ENCODE measurements around the gene REPS1. TPM values are rescaled to one million over a fixed set of nuclear protein-coding genes. Genes with fewer than 3 reads are reported as not detected.

Gene REPS1
- total RNA-seq, 1 experiment from 2014 or later: 65.3 TPM

DNA sequence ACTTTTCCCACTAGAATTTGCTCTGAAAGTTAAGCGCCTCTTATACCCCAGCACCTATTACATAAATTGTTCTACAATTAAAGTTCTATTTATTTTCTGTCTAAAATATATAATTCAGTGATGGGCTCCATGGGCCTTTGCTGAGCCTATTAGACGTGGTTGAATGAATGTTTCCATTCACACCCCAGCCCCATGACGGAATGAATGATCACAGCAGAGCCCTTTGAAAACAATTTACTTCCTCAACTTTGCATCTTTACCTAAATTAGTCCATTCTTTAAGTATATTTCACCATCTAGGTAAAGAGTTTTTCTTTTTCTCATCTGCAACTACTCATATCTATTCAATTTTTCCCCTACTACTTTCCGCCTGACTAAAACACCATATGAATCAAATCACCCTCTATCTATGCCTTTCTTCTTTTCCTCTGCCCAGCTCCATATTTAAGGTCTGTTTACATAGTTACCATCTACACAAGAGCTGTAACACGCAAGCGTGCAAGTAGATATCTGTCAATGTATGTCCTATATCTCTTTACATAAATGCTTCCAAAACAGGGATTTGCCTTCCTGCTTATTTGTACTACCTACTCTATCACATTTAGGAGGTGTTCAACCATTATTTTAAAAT, 122.5 kb downstream of the REPS1 start:
- H3K36me3 Mint-ChIP-seq (ENCODE audit: insufficient read depth, unreplicated experiment): no peaks in the 10 kb centered on the region
- no peaks in the 10 kb centered on the region for H3K27me3 Mint-ChIP-seq (ENCODE audit: insufficient read depth, unreplicated experiment)

DNA sequence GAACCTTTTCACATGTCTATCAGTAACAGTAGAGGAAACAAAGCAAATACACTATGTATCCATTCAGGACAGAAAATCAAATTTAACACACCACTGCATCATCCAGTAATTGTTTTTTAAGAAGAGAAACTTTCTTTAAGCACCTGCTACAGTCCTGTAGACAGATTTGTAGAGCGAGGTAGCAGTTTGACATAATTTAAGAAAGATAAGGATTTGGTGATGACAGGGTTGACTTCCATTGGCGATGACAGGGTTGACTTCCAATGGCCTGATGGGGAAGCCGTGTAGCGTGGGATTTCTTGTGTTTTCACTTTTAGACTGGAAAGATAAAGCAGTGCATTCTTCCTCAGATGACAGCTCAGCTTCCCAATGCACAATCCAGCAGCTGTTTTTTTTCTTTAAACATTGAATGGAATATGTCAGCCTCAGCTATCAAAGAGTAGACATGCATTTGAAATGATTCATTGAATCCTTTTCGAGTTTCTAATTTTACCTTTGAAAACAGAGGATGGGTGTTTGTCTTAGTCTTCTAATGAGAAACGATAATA, 123.6 kb downstream of the REPS1 start:
- intact Hi-C loops (cut with micrococcal nuclease): no loop called here
- TF ChIP-seq CTCF (IDR thresholded peaks at IDR 0.05; ENCODE audit: unreplicated experiment): no peak
- Mint-ChIP-seq H3K27me3 (ENCODE audit: insufficient read depth, unreplicated experiment) (no peaks in the 10 kb centered on the region), H3K27ac (ENCODE audit: low read depth, unreplicated experiment) (no peak overlapping the region), H3K4me3 (ENCODE audit: unreplicated experiment) (no peak overlapping the region), H3K4me1 (ENCODE audit: insufficient read depth, unreplicated experiment) (no peaks in the 10 kb centered on the region), H3K36me3 (ENCODE audit: insufficient read depth, unreplicated experiment) (no peaks in the 10 kb centered on the region), H3K9me3 (ENCODE audit: unreplicated experiment) (no peaks in the 10 kb centered on the region)
- ChIA-PET POLR2A (no interaction called here), CTCF (interaction anchor here (0.7 kb wide), 1 partner anchor 99 kb away, joined by 3 read pairs; no protein-coding TSS in a partner anchor)
- BruUV-seq (replicated peaks): no TSS peak
- DNase-seq (ENCODE audit: unreplicated experiment): no peak

More for the DNA sequence above, 122.5 kb downstream of the REPS1 start:
- ChIA-PET POLR2A (interaction anchor here (0.6 kb wide), 2 partner anchors 504 to 706 kb away, joined by 3 to 4 read pairs; no protein-coding TSS in a partner anchor), CTCF (no interaction called here)
- Mint-ChIP-seq H3K27ac (ENCODE audit: low read depth, unreplicated experiment) (no peak overlapping the region), H3K9me3 (ENCODE audit: unreplicated experiment) (no peaks in the 10 kb centered on the region), H3K4me1 (ENCODE audit: insufficient read depth, unreplicated experiment) (no peaks in the 10 kb centered on the region), H3K4me3 (ENCODE audit: unreplicated experiment) (no peak overlapping the region)
- intact Hi-C loops (cut with micrococcal nuclease): no loop called here
- BruUV-seq (replicated peaks): no TSS peak
- TF ChIP-seq CTCF (IDR thresholded peaks at IDR 0.05; ENCODE audit: unreplicated experiment): no peak
- no peak for DNase-seq (ENCODE audit: unreplicated experiment)

DNA sequence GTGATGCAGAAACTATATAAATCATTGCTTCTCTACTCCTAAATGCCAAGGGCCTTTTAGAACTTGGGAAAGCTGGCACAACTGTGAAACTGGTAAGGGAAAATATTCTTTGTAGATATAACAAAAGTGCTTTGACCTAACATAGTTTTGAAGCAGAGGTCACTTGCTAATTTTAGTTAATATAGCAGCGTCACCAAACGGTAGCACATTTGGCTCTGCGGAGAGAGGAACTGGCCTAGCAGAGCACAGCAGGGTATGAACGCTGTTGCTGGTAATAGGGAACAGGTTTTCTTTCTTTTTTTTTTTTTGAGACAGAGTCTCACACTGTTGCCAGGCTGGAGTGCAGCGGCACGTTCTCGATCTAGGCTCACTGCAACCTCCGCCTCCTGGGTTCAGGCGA, 124.7 kb downstream of the REPS1 start:
- POLR2A ChIA-PET: no interaction called here
- CTCF ChIA-PET: no interaction called here

GRCh38 chr6:138862456-138862855, 125.6 kb downstream of the REPS1 start:
- no peak overlapping the region for H3K4me3 Mint-ChIP-seq (ENCODE audit: unreplicated experiment)
- TF ChIP-seq CTCF (IDR thresholded peaks at IDR 0.05; ENCODE audit: unreplicated experiment): no peak
- intact Hi-C loops (cut with micrococcal nuclease): no loop called here
- DNase-seq (ENCODE audit: unreplicated experiment): no peak
- no peaks in the 10 kb centered on the region for H3K9me3 Mint-ChIP-seq (ENCODE audit: unreplicated experiment)
- ChIA-PET CTCF (no interaction called here), POLR2A (no interaction called here)
- no peaks in the 10 kb centered on the region for H3K27me3 Mint-ChIP-seq (ENCODE audit: insufficient read depth, unreplicated experiment)
- no peak overlapping the region for H3K27ac Mint-ChIP-seq (ENCODE audit: low read depth, unreplicated experiment)
- no peaks in the 10 kb centered on the region for H3K4me1 Mint-ChIP-seq (ENCODE audit: insufficient read depth, unreplicated experiment)
- H3K36me3 Mint-ChIP-seq (ENCODE audit: insufficient read depth, unreplicated experiment): no peaks in the 10 kb centered on the region
- no TSS peak for BruUV-seq (replicated peaks)

More for the DNA sequence above, 124.7 kb downstream of the REPS1 start:
- no peak for TF ChIP-seq CTCF (IDR thresholded peaks at IDR 0.05; ENCODE audit: unreplicated experiment)
- Mint-ChIP-seq H3K4me1 (ENCODE audit: insufficient read depth, unreplicated experiment) (no peaks in the 10 kb centered on the region), H3K4me3 (ENCODE audit: unreplicated experiment) (no peak overlapping the region), H3K27ac (ENCODE audit: low read depth, unreplicated experiment) (no peak overlapping the region), H3K36me3 (ENCODE audit: insufficient read depth, unreplicated experiment) (no peaks in the 10 kb centered on the region), H3K9me3 (ENCODE audit: unreplicated experiment) (no peaks in the 10 kb centered on the region), H3K27me3 (ENCODE audit: insufficient read depth, unreplicated experiment) (no peaks in the 10 kb centered on the region)
- intact Hi-C loops (cut with micrococcal nuclease): no loop called here
- no peak for DNase-seq (ENCODE audit: unreplicated experiment)
- BruUV-seq (replicated peaks): no TSS peak
